ENCODE data around the gene SNAPC4.

SNAPC4 gene

GRCh38 chr9:136438548-136439480 is 38.8 kb upstream of the SNAPC4 start:
- ChIA-PET POLR2A (interaction anchor here (0.7 kb wide), 1 partner anchor 185 kb away, joined by 3 read pairs; no protein-coding TSS in a partner anchor), CTCF (interaction anchor here (0.7 to 4.2 kb wide), 10 partner anchors 9 to 126 kb away, joined by 3 to 13 read pairs (median 4); no protein-coding TSS in a partner anchor)
- no peak for DNase-seq (ENCODE audit: low read depth, low spot score)
- TF ChIP-seq, protein P1, sequence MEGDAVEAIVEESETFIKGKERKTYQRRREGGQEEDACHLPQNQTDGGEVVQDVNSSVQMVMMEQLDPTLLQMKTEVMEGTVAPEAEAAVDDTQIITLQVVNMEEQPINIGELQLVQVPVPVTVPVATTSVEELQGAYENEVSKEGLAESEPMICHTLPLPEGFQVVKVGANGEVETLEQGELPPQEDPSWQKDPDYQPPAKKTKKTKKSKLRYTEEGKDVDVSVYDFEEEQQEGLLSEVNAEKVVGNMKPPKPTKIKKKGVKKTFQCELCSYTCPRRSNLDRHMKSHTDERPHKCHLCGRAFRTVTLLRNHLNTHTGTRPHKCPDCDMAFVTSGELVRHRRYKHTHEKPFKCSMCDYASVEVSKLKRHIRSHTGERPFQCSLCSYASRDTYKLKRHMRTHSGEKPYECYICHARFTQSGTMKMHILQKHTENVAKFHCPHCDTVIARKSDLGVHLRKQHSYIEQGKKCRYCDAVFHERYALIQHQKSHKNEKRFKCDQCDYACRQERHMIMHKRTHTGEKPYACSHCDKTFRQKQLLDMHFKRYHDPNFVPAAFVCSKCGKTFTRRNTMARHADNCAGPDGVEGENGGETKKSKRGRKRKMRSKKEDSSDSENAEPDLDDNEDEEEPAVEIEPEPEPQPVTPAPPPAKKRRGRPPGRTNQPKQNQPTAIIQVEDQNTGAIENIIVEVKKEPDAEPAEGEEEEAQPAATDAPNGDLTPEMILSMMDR (IDR thresholded peaks at IDR 0.05; ENCODE audit: insufficient read depth, low read length, missing control alignments): peak; percentile 2
- peak overlapping the region; percentile 72 for H3K4me3 ChIP-seq (ENCODE audit: low read depth, low read length)

- POLR2A ChIA-PET: interaction anchor here (0.5 kb wide), 1 partner anchor 15 kb away, joined by 3 read pairs; no protein-coding TSS in a partner anchor
- CTCF ChIA-PET: interaction anchor here (1.0 to 4.2 kb wide), 8 partner anchors 9 to 125 kb away, joined by 3 to 13 read pairs (median 4); no protein-coding TSS in a partner anchor
- DNase-seq (ENCODE audit: low read depth, low spot score): no peak
- H3K4me3 ChIP-seq (ENCODE audit: low read depth, low read length): peak overlapping the region; percentile 72
- TF ChIP-seq, protein P1 (IDR thresholded peaks at IDR 0.05; ENCODE audit: insufficient read depth, low read length, missing control alignments): no peak
These were observed 38.0 kb upstream of the SNAPC4 start for GRCh38 chr9:136437839-136438547.

- TF ChIP-seq, protein P1 (IDR thresholded peaks at IDR 0.05; ENCODE audit: insufficient read depth, low read length, missing control alignments): no peak
- ChIA-PET POLR2A (no interaction called here), CTCF (interaction anchor here (1.0 to 4.2 kb wide), 2 partner anchors 11 to 124 kb away, joined by 3 to 13 read pairs; no protein-coding TSS in a partner anchor)
- H3K4me3 ChIP-seq (ENCODE audit: low read depth, low read length): peak overlapping the region; percentile 72
- DNase-seq (ENCODE audit: low read depth, low spot score): no peak
These were observed 37.5 kb upstream of the SNAPC4 start for GRCh38 chr9:136437430-136437829.

DNA sequence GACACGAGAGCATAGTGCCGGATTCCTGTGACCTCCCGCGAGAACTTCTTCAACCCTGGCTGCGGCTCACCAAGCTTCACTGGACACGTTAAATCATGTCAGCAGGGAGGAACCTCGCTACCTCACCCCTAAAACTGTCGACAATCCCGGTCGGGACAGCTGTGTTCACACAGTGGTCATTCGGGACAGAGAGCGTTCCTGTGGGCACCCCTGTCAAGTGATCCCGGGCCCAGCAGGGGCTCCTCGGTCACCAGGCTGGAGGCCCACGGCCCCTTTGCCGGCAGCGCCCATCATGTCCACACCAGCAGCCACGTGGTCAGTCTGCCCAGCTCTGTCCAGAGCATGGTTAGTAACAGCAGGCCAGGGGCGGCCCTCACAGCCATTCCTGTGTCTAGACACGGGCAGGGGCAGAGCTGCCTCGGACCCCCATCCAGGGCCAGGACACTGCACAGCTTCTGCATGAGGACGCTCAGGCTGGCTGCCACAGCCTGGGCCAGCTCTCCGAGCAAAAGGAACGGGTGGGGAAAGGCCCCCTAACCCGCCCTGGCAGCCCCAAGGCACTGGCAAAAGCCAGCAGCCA is 36.2 kb upstream of the SNAPC4 start:
- POLR2A ChIA-PET: interaction anchor here (0.6 to 0.7 kb wide), 2 partner anchors 12 to 28 kb away, joined by 3 read pairs; no protein-coding TSS in a partner anchor
- no peak for DNase-seq (ENCODE audit: low read depth, low spot score)
- no peak overlapping the region for H3K4me3 ChIP-seq (ENCODE audit: low read depth, low read length)
- CTCF ChIA-PET: interaction anchor here (0.9 to 4.2 kb wide), 3 partner anchors 10 to 36 kb away, joined by 3 to 13 read pairs (median 3); no protein-coding TSS in a partner anchor
- TF ChIP-seq, protein P1 (IDR thresholded peaks at IDR 0.05; ENCODE audit: insufficient read depth, low read length, missing control alignments): no peak

- H3K4me3 ChIP-seq (ENCODE audit: low read depth, low read length): no peak overlapping the region
- POLR2A ChIA-PET: interaction anchor here (1.0 kb wide), 1 partner anchor 17 kb away, joined by 3 read pairs; no protein-coding TSS in a partner anchor
- CTCF ChIA-PET: interaction anchor here (1.9 kb wide), 1 partner anchor 10 kb away, joined by 10 read pairs; no protein-coding TSS in a partner anchor
- TF ChIP-seq, protein P1 (IDR thresholded peaks at IDR 0.05; ENCODE audit: insufficient read depth, low read length, missing control alignments): no peak
- DNase-seq (ENCODE audit: low read depth, low spot score): no peak
These were observed 34.7 kb upstream of the SNAPC4 start for GRCh38 chr9:136434580-136435169.
